HG03342 (cell line): Measurements from ENCODE around the gene PDE9A.
"Not testable (repeated sequence)": the region's sequence is repeated elsewhere in the genome, so short reads cannot be mapped to it uniquely, and the experiment has no call there.

Source experiments
- ATAC-seq: cut with Tn5 transposase; IDR thresholded peaks from one replicate; pipeline ENCODE4 v1.9.1; 2021; ENCODE audit warnings: mild to moderate bottlenecking, moderate library complexity; ENCODE audit not compliant: unreplicated experiment

The PDE9A gene

DNA sequence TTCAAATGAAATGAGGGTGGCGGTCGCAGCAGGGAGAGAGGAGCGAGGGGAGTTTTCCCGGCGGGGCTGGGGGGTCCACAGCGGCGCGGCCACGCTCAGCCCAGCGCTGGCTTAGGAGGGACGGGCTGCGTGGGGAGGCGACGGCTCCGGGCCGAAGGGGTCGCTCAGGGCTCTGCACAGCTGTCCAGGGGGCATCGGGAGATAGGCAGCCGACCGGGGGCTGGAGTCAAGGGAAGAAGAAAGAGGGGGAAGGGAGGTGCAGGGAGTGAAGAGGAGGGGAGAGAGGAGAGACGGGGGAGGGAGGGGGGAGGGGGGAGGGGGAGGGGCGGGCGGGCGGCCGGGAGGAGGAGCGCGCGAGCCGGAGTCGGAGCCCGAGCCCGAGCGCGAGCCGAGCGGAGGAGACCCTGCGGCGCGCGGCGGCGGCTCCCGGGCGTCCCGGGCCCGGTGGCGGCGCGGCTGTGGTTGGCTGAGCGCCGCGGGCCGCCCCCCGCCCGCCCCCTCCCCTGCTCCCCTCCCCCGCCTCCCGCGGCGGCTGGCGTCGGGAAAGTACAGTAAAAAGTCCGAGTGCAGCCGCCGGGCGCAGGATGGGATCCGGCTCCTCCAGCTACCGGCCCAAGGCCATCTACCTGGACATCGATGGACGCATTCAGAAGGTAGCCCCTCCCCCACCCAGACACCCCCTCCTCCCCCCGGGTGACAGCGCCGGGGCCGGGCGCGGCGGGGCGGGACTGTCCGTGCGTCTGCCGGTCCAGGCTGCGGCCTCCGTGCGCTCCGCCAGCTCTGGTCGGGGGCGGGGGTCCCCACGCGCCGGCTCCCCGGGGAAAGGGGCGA is at the start of gene PDE9A:
Gene PDE9A (plus strand): TSS at position 391 of the 831 bp plus-strand sequence. CDS start 194 bp downstream, at position 585.
- ATAC-seq: no peak

- no peak for ATAC-seq
Measured at GRCh38 chr21:42607102-42607501, 46.3 kb upstream of the PDE9A start.

DNA sequence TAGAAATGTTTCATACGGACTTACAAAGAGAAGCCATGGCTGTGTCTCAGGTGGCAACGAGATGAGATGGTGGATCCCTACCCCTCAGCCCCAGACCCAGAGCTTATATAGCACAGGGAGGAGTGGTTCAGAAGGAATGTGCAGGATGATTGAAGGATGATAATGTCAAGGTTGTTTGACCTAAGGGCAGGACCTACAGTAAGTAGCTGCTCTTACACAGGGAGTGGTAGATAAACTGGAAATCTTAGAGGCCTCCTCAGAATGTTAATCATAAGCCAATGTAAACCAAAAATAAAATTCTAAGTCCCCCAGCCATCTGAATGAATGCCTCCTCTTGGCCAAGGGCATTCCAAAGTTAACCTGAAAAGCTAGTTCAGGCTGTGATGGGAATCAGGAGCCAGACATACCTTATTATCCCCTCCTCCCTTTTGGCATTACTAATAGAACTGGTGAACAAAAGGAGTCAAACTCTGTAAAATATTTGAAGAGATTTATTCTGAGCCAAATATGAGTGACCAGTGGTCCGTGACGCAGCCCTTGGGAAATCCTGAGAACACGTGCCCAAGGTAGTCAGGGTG is 45.8 kb upstream of the PDE9A start:
- no peak for ATAC-seq

GRCh38 chr21:42608446-42608845 is 45.0 kb upstream of the PDE9A start:
- ATAC-seq: no peak

- no peak for ATAC-seq
Measured at GRCh38 chr21:42609811-42610210, 43.6 kb upstream of the PDE9A start.

GRCh38 chr21:42611852-42612251 is 41.6 kb upstream of the PDE9A start:
- ATAC-seq: no peak

DNA sequence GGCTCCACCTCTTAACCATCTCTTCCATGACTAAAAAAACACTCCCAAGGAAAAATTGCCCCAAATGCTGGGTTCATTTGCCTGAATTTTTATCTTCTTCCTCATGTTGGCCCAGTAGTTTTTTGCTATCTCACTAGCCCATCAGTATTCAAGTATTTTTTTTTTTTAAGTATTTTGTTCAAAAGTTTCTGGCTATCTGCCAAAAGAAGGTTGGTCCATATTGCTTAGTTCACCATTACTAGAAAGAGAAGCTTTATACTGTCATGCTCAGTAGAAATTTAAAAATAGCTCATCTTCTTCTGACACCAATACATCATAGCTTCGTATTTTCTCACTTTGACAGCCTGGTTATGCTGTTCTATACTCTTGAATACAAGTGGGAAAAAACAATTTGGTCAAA is 41.0 kb upstream of the PDE9A start:
- ATAC-seq: no peak

DNA sequence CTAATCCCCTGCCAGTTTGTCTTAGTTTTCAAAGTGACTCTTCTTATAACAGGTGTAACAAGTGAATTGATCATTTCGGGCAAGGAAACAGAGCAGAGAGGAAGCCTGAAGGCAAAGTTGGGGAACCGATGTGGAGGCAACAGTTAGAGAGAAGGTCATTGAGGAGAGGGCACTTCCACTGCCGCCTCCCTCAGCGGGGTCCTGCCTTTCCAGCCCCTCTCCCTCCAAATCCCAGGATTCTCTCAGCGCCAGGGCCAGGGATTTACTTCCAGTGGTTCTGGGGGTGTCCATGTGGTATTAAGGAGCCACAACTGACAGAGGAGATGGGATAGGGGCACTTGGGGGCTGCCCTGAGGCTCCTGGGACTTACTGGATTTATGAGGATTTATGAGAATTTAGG is 39.7 kb upstream of the PDE9A start:
- no peak for ATAC-seq

DNA sequence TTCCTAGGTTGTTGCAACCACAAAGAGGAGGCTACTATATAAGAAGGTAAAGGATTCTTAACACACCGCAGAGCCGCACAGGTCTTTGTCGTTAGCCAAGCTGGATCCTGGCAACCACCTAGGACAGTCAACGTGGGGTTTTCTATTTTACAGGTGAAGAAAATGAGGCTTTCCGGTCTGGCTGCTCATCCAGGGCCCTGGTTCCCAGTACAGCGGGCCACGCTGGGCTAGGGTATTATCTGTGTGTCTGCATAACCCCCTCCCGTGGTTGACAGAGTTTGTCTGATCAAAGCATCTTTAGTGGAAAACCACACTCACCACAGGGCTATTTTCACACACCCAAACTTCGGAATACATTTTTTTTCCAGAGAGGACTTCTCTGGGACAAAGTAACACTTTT is 39.0 kb upstream of the PDE9A start:
- ATAC-seq: no peak

- ATAC-seq: no peak
Measured at GRCh38 chr21:42614811-42615351, 38.5 kb upstream of the PDE9A start.

GRCh38 chr21:42615377-42615776 is 38.0 kb upstream of the PDE9A start:
- not testable (repeated sequence) for ATAC-seq

DNA sequence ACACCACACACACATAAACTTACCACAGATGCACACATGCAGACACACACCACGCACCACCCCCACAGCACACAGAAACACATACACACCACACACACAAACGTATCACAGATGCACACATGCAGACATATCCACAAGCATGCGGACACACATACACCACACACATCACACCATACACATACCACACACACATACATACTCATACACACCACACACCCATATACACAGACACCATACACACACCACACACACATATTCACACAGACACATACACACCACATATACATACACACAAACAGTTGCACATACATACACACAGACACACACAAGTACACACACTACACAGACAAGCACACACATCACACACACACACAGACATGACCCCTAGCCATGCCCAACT is 37.5 kb upstream of the PDE9A start:
- no peak for ATAC-seq

DNA sequence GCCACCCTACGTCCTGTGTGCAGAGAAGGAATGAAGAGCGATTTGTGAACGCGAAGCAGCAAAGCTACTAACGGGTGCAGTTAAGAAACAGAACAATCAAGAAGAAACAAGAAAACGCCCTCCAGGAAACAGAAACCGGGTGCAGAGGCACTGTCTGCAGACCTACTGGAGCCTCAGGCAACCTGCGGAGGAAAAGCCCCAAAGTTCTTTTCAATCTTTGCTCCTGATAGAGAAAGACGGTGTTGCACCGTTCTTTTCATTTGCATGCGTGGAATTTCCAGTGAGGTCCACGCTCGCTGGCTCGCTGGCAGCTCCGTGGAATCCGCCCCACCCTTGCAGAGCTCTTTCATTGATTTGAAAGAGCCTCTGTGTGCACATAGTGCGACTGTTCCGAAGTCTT is 37.0 kb upstream of the PDE9A start:
- no peak for ATAC-seq

GRCh38 chr21:42616941-42617340 is 36.5 kb upstream of the PDE9A start:
- no peak for ATAC-seq

GRCh38 chr21:42617486-42617885 is 35.9 kb upstream of the PDE9A start:
- ATAC-seq: no peak

- ATAC-seq: no peak
Measured at GRCh38 chr21:42618707-42619102, 34.7 kb upstream of the PDE9A start.

DNA sequence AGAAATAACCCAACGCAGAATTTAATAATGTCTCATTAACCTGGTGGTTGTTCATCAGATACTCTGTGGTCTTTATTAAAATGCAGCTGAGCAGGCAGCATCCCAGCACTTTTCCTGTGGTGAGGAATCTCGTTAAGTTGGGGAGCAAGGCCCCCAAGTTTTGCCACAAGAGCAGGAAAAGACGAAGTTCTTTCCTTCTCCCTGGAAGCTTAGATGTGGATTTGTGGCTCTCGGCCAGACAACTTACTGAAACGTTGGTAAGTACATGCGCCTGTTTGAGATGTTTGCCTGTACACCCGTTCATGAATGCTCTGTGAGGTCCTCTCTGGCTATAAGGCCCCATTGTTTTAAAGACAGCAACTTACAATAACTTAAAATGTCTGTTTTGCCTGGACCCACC is 34.3 kb upstream of the PDE9A start:
- no peak for ATAC-seq

- ATAC-seq: no peak
Measured at GRCh38 chr21:42619841-42620240, 33.6 kb upstream of the PDE9A start.

DNA sequence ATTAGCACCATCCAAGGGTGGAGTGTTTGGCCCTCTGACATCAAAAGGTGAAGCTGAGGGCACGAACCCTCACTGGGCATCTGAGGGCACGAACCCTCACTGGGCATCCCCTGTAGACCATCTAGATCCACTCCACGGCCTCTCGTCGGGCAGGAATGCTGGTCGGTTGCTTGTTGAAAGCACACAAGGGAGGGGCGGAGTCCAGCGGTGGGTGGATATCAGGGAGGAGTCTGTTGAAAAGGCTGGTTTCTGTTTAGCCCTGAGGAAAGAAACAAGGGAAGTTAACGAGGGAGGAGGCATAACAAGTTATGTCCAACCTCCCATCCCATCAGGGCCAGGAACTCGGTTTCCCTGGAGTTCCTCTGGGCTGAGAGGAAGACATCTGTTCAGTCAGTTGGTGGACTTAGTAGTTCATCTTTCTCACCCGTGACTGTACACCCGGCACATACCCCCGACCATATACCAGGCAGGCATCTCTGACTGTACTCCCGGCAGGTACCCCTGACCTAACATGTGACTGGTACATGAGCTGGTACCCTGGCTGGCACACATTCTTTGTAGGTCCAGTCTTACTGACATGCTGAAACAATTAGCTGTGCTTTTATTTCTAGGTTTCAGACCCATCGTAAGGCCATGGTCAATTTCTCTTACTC is 32.1 kb upstream of the PDE9A start:
- ATAC-seq: no peak

DNA sequence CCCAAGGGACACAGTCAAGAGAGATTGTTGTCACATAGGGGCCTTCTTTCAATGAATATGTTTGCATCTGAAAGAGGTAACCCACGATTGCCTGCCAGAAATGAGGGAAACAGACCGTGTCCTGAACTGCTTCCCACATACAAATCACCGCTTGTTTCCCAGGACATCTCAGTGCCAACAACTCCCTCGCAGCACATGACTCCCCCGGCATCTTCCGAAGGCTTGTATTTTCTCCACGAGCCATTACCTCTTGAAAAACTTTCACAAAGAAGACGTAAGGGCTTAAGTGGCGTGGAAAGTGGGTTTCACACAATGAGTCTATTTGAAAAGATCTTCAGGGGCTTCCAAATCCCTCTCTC is 31.6 kb upstream of the PDE9A start:
- ATAC-seq: no peak

GRCh38 chr21:42622284-42622683 is 31.1 kb upstream of the PDE9A start:
- no peak for ATAC-seq

GRCh38 chr21:42623694-42624093 is 29.7 kb upstream of the PDE9A start:
- no peak for ATAC-seq
